K562 (cell line): Measurements from ENCODE around the gene ARL17B. TPM values are rescaled to one million over a fixed set of nuclear protein-coding genes. Genes with fewer than 3 reads are reported as not detected.

Experiments
- ATAC-seq: fragments of 200-7000 bp; cut with Tn5 transposase; 3 replicates; pipeline ENCODE4 v1.9.1; 2020; ENCODE audit warnings: moderate library complexity
- BruUV-seq: library from RNA; stranded (reverse); fragments of 400-500 nt; replicated peaks from 2 replicates; lab custom pipeline; 2021; lab: Mats Ljungman, UMichigan
- CTCF ChIA-PET: fragments of 300-600 bp; formaldehyde crosslinking; extraction: SDS; loops from one replicate; lab custom pipeline; 2021; ENCODE audit warnings: low intra/inter-chr PET ratio; lab: Yijun Ruan, JAX
- POLR2A ChIA-PET: fragments of 300-600, 350-650 bp; sonication (Branson Sonifier 250); formaldehyde crosslinking; extraction: SDS; loops from one replicate; lab custom pipeline; 2021; ENCODE audit warnings: antibody characterized with exemption, inconsistent platforms; lab: Yijun Ruan, JAX
- DNase-seq, 4 experiments: peaks; one replicate each; pipeline versions ENCODE4 v3.0.0 to v3.0.0-alpha.2; 2011 to 2018; ENCODE audit warnings: low spot score in 3 of 4, mixed read lengths in 3 of 4; ENCODE audit errors: extremely low read depth in 1 of 4
- FAIRE-seq: peaks from 2 replicates; lab custom pipeline; 2011; peaks lifted over from hg19 to GRCh38; lab: Jason Lieb, UNC
- H2AFZ ChIP-seq: 2 replicates; pipeline ENCODE4 v1.6.0; 2011; ENCODE audit warnings: low read depth, low read length, control low read depth, inconsistent platforms
- H3K27ac ChIP-seq: fragments of 200-600 bp; 3 replicates; pipeline ENCODE4 v1.8.0; 2011; ENCODE audit warnings: low read depth, mild to moderate bottlenecking, control low read depth, inconsistent platforms, low read length, moderate library complexity, mixed read lengths; ENCODE audit errors: extremely low read depth
- H3K27me3 ChIP-seq, 2 experiments: fragments of 300-600 bp in 1 of 2; 2 replicates in 1 of 2; 3 replicates in 1 of 2; pipeline versions ENCODE4 v1.6.0 to v1.8.0; 2011; ENCODE audit warnings: inconsistent platforms in 2 of 2, low read length in 2 of 2, mild to moderate bottlenecking in 1 of 2, mixed read lengths in 1 of 2, moderate library complexity in 1 of 2; ENCODE audit not compliant: control insufficient read depth in 2 of 2, insufficient read depth in 2 of 2
- H3K36me3 ChIP-seq: fragments of 300-600 bp; 3 replicates; pipeline ENCODE4 v1.8.0; 2011; ENCODE audit warnings: mild to moderate bottlenecking, low read length, inconsistent platforms; ENCODE audit not compliant: control insufficient read depth, insufficient read depth
- H3K4me1 ChIP-seq, 2 experiments: fragments of 200-600 bp in 1 of 2; replicated peaks in 1 of 2; 2 replicates in 1 of 2; 3 replicates in 1 of 2; pipeline versions ENCODE4 v1.5.1 to v1.8.0; 2011; ENCODE audit warnings: inconsistent platforms in 2 of 2, low read length in 2 of 2, mild to moderate bottlenecking in 1 of 2, mixed read lengths in 1 of 2, moderate library complexity in 1 of 2; ENCODE audit not compliant: control insufficient read depth in 2 of 2, insufficient read depth in 2 of 2
- H3K4me2 ChIP-seq: 2 replicates; pipeline ENCODE4 v1.6.1; 2011; ENCODE audit warnings: low read length, control low read depth, inconsistent platforms, mixed read lengths; ENCODE audit not compliant: insufficient read depth
- H3K4me3 ChIP-seq: fragments of 200-600 bp; sonication (generic), shearing (Covaris generic); 2 replicates; pipeline ENCODE4 v1.5.1; 2016; ENCODE audit warnings: control low read depth, inconsistent platforms
- H3K79me2 ChIP-seq: fragments of 200-600 bp; 3 replicates; pipeline ENCODE4 v1.8.0; 2011; ENCODE audit warnings: low read length, inconsistent platforms; ENCODE audit not compliant: control insufficient read depth, insufficient read depth
- H3K9ac ChIP-seq, 2 experiments: 2 replicates each; pipeline versions ENCODE4 v1.6.0 to v1.6.1; 2011; ENCODE audit warnings: low read depth in 2 of 2, low read length in 2 of 2, control low read depth in 1 of 2, inconsistent platforms in 1 of 2, mild to moderate bottlenecking in 1 of 2, mixed read lengths in 1 of 2; ENCODE audit not compliant: insufficient read depth in 1 of 2
- H3K9me1 ChIP-seq: one replicate; pipeline ENCODE4 v1.6.0; 2011; ENCODE audit warnings: inconsistent platforms, mild to moderate bottlenecking, low read length, moderate library complexity; ENCODE audit not compliant: control insufficient read depth, insufficient read depth
- H3K9me3 ChIP-seq: replicated peaks from 2 replicates; pipeline ENCODE4 v1.5.1; 2011; ENCODE audit warnings: low read depth, low read length, inconsistent platforms; ENCODE audit not compliant: control insufficient read depth, insufficient read depth
- H4K20me1 ChIP-seq: replicated peaks from 2 replicates; pipeline ENCODE4 v1.6.1; 2011; ENCODE audit warnings: low read length, inconsistent platforms, mixed read lengths; ENCODE audit not compliant: control insufficient read depth, insufficient read depth
- CBFA2T2 ChIP-seq: fragments of 450-650 bp; conservative IDR thresholded peaks from 2 replicates; pipeline ENCODE4 v1.6.1; 2017; ENCODE audit warnings: mild to moderate bottlenecking
- CBFA2T3 ChIP-seq: fragments of 450-650 bp; IDR thresholded peaks from 2 replicates; pipeline ENCODE4 v1.6.1; 2017
- ETV1 ChIP-seq: fragments of 450-650 bp; conservative IDR thresholded peaks from 2 replicates; pipeline ENCODE4 v1.6.1; 2016; ENCODE audit warnings: missing genetic modification characterization, control low read depth, low read depth, missing compliant biosample characterization
- FOXK1 ChIP-seq: sonication (generic); formaldehyde crosslinking; IDR thresholded peaks from 2 replicates; pipeline ENCODE4 v1.8.0; 2022; ENCODE audit warnings: missing genetic modification reagents, mild to moderate bottlenecking, borderline replicate concordance
- NCOR1 ChIP-seq: fragments of 450-650 bp; IDR thresholded peaks from 2 replicates; pipeline ENCODE4 v1.6.1; 2016; ENCODE audit warnings: mild to moderate bottlenecking, moderate library complexity
- PYGO2 ChIP-seq: fragments of 450-650 bp; IDR thresholded peaks from 2 replicates; pipeline ENCODE4 v1.6.1; 2016; ENCODE audit warnings: mild to moderate bottlenecking, missing genetic modification characterization, moderate library complexity, missing compliant biosample characterization
- SNIP1 ChIP-seq: fragments of 450-650 bp; IDR thresholded peaks from 2 replicates; pipeline ENCODE4 v1.7.1; 2017; ENCODE audit warnings: low read depth, mild to moderate bottlenecking
- ZFX ChIP-seq: sonication (generic); formaldehyde crosslinking; IDR thresholded peaks from 2 replicates; pipeline ENCODE4 v1.8.0; 2022; ENCODE audit warnings: mild to moderate bottlenecking, missing genetic modification reagents, moderate library complexity
- ZNF444 ChIP-seq: fragments of 250-450 bp; sonication (Bioruptor Pico); IDR thresholded peaks from 2 replicates; pipeline ENCODE4 v1.4.0; 2020; ENCODE audit warnings: mild to moderate bottlenecking, moderate library complexity
- WGBS: fragments of 100-300 bp; shearing (Covaris generic); methylation state at CpG from one replicate; pipeline ENCODE4 v1.1.6; 2016; ENCODE audit warnings: low coverage, mixed read lengths; ENCODE audit not compliant: insufficient coverage; ENCODE audit errors: missing lambda C conversion rate; 5-methylcytosine and 5-hydroxymethylcytosine counted together
- in situ Hi-C: fragments of 300-500 bp; cut with MboI; formaldehyde crosslinking; loops from 4 replicates; pipeline ENCODE4 v1.15.0; 2018; ENCODE audit warnings: inconsistent platforms, mixed read lengths
- intact Hi-C: fragments of 100-400 bp; cut with micrococcal nuclease; formaldehyde crosslinking; loops from 2 replicates; pipeline ENCODE4 v1.14.2; 2022
- polyA plus RNA-seq, 8 experiments: library from polyadenylated mRNA; depleted of rRNA in 4 of 8; stranded (reverse) in 5 of 8; unstranded in 3 of 8; fragments of >200 nt; fragmentation: Nextera tagmentation in 2 of 8; fragmentation: Illumina TruSeq in 1 of 8; extraction: Ambion mirVana in 2 of 8; extraction: Trizol in 1 of 8; gene quantifications; 2 replicates each; pipeline versions ENCODE4 v1.2.1 to v1.2.3, GENCODE V29; 2011 to 2014; ENCODE audit warnings: inconsistent platforms in 1 of 8, missing spikeins in 1 of 8
- total RNA-seq, 7 experiments: library from RNA; depleted of rRNA in 6 of 7; stranded (reverse); fragments of >200 nt in 6 of 7; fragmentation: Illumina TruSeq in 2 of 7; extraction: Trizol in 2 of 7; gene quantifications; 2 replicates each; pipeline versions ENCODE4 v1.2.1 to v1.2.3, GENCODE V29; 2011 to 2021; ENCODE audit warnings: low replicate concordance in 1 of 7
- TF ChIP-seq, protein P1 (sequence below): fragments of 450-650 bp; formaldehyde crosslinking; conservative IDR thresholded peaks from 2 replicates; pipeline ENCODE4 v1.4.0; 2022; ENCODE audit warnings: mild to moderate bottlenecking, missing genetic modification characterization
- TF ChIP-seq, protein P2 (sequence below): fragments of 450-650 bp; conservative IDR thresholded peaks from 2 replicates; pipeline ENCODE4 v1.6.1; 2016; ENCODE audit warnings: missing genetic modification characterization, low read depth, mild to moderate bottlenecking, control low read depth, missing compliant biosample characterization
- TF ChIP-seq, protein P3 (sequence below): sonication (generic); formaldehyde crosslinking; IDR thresholded peaks from 2 replicates; pipeline ENCODE4 v1.8.0; 2022; ENCODE audit warnings: mild to moderate bottlenecking, low read depth, missing genetic modification reagents

Gene ARL17B
- total and polyA plus RNA-seq, 9 of the 15 experiments (the other 6 are each of a cell fraction or from before 2014, with no cell fraction given) = 4.0 to 24.2 (median 8.4) TPM

DNA sequence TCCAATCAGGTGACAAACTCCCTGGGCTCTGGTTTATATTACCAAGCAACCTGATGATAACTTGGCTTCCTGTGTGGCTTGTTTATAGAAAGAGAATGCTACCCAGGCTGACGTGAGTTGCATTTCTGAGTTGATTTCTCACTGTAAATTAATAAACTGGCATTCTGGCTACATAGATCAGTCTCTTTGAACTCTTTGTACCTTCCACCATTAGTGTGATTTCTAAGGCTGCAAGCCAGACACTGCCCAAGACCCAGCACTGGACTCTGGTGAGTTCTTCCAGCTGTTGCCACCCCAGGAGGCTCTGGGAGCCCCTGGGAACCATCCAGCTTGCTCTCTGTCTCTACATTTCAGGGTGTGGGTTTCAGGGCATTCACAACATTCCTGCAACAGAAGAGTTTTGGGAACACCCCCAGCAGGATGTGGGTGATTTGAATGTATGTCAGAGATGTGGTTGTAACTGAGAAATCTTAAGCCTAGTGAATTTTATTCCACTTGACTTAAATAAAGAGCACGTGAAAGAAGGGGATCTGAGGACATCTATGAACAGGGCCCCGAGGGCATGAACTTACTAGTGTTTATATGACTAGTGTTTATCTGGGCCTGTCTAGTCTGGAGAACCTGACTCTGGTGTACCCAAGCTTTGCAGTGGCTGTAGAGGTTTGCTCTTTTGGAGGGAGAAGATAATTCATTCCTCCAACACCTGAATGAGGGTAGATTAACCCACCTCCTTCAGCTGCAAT lies 96.9 kb downstream of the ARL17B start:
- H3K79me2 ChIP-seq = no peaks in the 10 kb centered on the region
- H3K4me1 ChIP-seq = peaks cover 19 to 37% of the 10 kb centered on the region in 2 experiments; a peak in 4 of 5 replicates
- no peak overlapping the region for H3K4me3 ChIP-seq
- POLR2A ChIA-PET = no interaction called here
- H3K27me3 ChIP-seq = no peaks in the 10 kb centered on the region
- CTCF ChIA-PET = no interaction called here
- H3K4me2 ChIP-seq = no peak overlapping the region
- DNase-seq (peak in 3 of 4 experiments; percentile 12 to 32 (median 20)), FAIRE-seq (no peak), ATAC-seq (no peak)
- no peak overlapping the region for H3K9ac ChIP-seq
- H3K27ac ChIP-seq = no peak overlapping the region
- no peaks in the 10 kb centered on the region for H3K9me3 ChIP-seq
- intact Hi-C loops = loop anchor here (5.0 kb wide), 1 partner anchor 72 kb away; the partner anchor contains the start of gene KANSL1
- TF ChIP-seq FOXK1 (CRISPR knock-in tag) (no peak), ZFX (CRISPR knock-in tag) (peak; percentile 23; the same call in 1 of the 2 replicates), CBFA2T3 (peak; percentile 52), PYGO2 (tag) (0 out of 2 replicates have a peak, but pooled peaks have one; percentile 40), NCOR1 (peak; percentile 25; the same call in 1 of the 2 replicates), ETV1 (tag) (0 out of 2 replicates have a peak, but pooled peaks have one; percentile 11), ZNF444 (CRISPR knock-in tag) (no peak), CBFA2T2 (0 out of 2 replicates have a peak, but pooled peaks have one; percentile 11), SNIP1 (no peak)
- TF ChIP-seq, protein P1, sequence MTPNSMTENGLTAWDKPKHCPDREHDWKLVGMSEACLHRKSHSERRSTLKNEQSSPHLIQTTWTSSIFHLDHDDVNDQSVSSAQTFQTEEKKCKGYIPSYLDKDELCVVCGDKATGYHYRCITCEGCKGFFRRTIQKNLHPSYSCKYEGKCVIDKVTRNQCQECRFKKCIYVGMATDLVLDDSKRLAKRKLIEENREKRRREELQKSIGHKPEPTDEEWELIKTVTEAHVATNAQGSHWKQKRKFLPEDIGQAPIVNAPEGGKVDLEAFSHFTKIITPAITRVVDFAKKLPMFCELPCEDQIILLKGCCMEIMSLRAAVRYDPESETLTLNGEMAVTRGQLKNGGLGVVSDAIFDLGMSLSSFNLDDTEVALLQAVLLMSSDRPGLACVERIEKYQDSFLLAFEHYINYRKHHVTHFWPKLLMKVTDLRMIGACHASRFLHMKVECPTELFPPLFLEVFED (CRISPR knock-in tag) = no peak
- TF ChIP-seq, protein P2, sequence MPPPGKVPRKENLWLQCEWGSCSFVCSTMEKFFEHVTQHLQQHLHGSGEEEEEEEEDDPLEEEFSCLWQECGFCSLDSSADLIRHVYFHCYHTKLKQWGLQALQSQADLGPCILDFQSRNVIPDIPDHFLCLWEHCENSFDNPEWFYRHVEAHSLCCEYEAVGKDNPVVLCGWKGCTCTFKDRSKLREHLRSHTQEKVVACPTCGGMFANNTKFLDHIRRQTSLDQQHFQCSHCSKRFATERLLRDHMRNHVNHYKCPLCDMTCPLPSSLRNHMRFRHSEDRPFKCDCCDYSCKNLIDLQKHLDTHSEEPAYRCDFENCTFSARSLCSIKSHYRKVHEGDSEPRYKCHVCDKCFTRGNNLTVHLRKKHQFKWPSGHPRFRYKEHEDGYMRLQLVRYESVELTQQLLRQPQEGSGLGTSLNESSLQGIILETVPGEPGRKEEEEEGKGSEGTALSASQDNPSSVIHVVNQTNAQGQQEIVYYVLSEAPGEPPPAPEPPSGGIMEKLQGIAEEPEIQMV (tag) = no peak
- TF ChIP-seq, protein P3, sequence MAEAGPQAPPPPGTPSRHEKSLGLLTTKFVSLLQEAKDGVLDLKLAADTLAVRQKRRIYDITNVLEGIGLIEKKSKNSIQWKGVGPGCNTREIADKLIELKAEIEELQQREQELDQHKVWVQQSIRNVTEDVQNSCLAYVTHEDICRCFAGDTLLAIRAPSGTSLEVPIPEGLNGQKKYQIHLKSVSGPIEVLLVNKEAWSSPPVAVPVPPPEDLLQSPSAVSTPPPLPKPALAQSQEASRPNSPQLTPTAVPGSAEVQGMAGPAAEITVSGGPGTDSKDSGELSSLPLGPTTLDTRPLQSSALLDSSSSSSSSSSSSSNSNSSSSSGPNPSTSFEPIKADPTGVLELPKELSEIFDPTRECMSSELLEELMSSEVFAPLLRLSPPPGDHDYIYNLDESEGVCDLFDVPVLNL = no peak
- WGBS = 19% methylated on average over 3 of the region's 3 CpGs
- no peaks in the 10 kb centered on the region for H4K20me1 ChIP-seq
- H3K9me1 ChIP-seq = no peaks in the 10 kb centered on the region
- no peaks in the 10 kb centered on the region for H3K36me3 ChIP-seq
- in situ Hi-C loops = loop anchor here (5.0 to 25.0 kb wide), 2 partner anchors 98 to 238 kb away; partner anchors contain the start of gene ARL17B
- BruUV-seq = no TSS peak
- H2AFZ ChIP-seq = no peak overlapping the region
